Mesenchymal stem cell (in vitro differentiated cells and primary cell): Measurements from ENCODE around the gene POU6F1.

Source experiments
- DNase-seq: peaks from one replicate; pipeline ENCODE4 v3.0.0-alpha.2; 2013
- H2AFZ ChIP-seq: one replicate; pipeline ENCODE4 v1.6.1; 2013; ENCODE audit warnings: low read depth, mild to moderate bottlenecking, control low read depth, inconsistent platforms, low read length, moderate library complexity
- H2AK5ac ChIP-seq: 2 replicates; pipeline ENCODE4 v1.6.1; 2013; ENCODE audit warnings: low read length, moderate library complexity, mild to moderate bottlenecking, inconsistent platforms; ENCODE audit not compliant: severe bottlenecking
- H2BK120ac ChIP-seq: one replicate; pipeline ENCODE4 v1.6.1; 2013; ENCODE audit warnings: low read depth, mild to moderate bottlenecking, inconsistent platforms, low read length, moderate library complexity
- H2BK12ac ChIP-seq, 2 experiments: one replicate each; pipeline ENCODE4 v1.6.1; 2013; ENCODE audit warnings: inconsistent platforms in 2 of 2, low read length in 2 of 2, mild to moderate bottlenecking in 2 of 2, moderate library complexity in 2 of 2, control low read depth in 1 of 2
- H2BK15ac ChIP-seq: one replicate; pipeline ENCODE4 v1.6.1; 2013; ENCODE audit warnings: mild to moderate bottlenecking, low read depth, inconsistent platforms; ENCODE audit not compliant: poor library complexity, severe bottlenecking
- H2BK5ac ChIP-seq: 2 replicates; pipeline ENCODE4 v1.6.1; 2013; ENCODE audit warnings: low read depth, mild to moderate bottlenecking, low read length, control low read depth, inconsistent platforms; ENCODE audit not compliant: poor library complexity, severe bottlenecking
- H3K14ac ChIP-seq, 2 experiments: one replicate each; pipeline ENCODE4 v1.6.1; 2013; ENCODE audit warnings: inconsistent platforms in 2 of 2, low read length in 2 of 2, control low read depth in 1 of 2, mild to moderate bottlenecking in 1 of 2, moderate library complexity in 1 of 2
- H3K18ac ChIP-seq, 2 experiments: one replicate each; pipeline ENCODE4 v1.6.1; 2013; ENCODE audit warnings: inconsistent platforms in 2 of 2, low read length in 2 of 2, control low read depth in 1 of 2, low read depth in 1 of 2, mild to moderate bottlenecking in 1 of 2
- H3K23ac ChIP-seq, 2 experiments: one replicate each; pipeline ENCODE4 v1.6.1; 2013; ENCODE audit warnings: inconsistent platforms in 2 of 2, low read length in 2 of 2, mild to moderate bottlenecking in 2 of 2, moderate library complexity in 2 of 2, control low read depth in 1 of 2
- H3K27ac ChIP-seq: 2 replicates; pipeline ENCODE4 v1.5.1; 2013; ENCODE audit warnings: mild to moderate bottlenecking, moderate library complexity, low read length, control low read depth, inconsistent platforms; ENCODE audit not compliant: poor library complexity, severe bottlenecking
- H3K27me3 ChIP-seq, 2 experiments: 2 replicates each; pipeline versions ENCODE4 v1.6.1 to v1.7.0; 2013; ENCODE audit warnings: low read length in 2 of 2, mild to moderate bottlenecking in 2 of 2, moderate library complexity in 2 of 2, control low read depth in 1 of 2, inconsistent platforms in 1 of 2; ENCODE audit not compliant: control insufficient read depth in 1 of 2, insufficient read depth in 1 of 2
- H3K36me3 ChIP-seq, 2 experiments: 2 replicates each; pipeline versions ENCODE4 v1.6.1 to v1.7.0; 2013; ENCODE audit warnings: low read length in 2 of 2, control low read depth in 1 of 2, inconsistent platforms in 1 of 2, low read depth in 1 of 2, mild to moderate bottlenecking in 1 of 2; ENCODE audit not compliant: insufficient read depth in 2 of 2, control insufficient read depth in 1 of 2
- H3K4ac ChIP-seq, 2 experiments: one replicate each; pipeline ENCODE4 v1.6.1; 2013; ENCODE audit warnings: inconsistent platforms in 2 of 2, low read length in 2 of 2, mild to moderate bottlenecking in 2 of 2, moderate library complexity in 2 of 2, control low read depth in 1 of 2, low read depth in 1 of 2
- H3K4me1 ChIP-seq: 2 replicates; pipeline ENCODE4 v1.6.1; 2013; ENCODE audit warnings: low read depth, low read length, control low read depth; ENCODE audit not compliant: control insufficient read depth, insufficient read depth
- H3K4me2 ChIP-seq: 2 replicates; pipeline ENCODE4 v1.6.1; 2013; ENCODE audit warnings: low read length, mild to moderate bottlenecking, inconsistent platforms; ENCODE audit not compliant: poor library complexity, severe bottlenecking
- H3K4me3 ChIP-seq, 2 experiments: 2 replicates each; pipeline versions ENCODE4 v1.5.1 to v1.7.0; 2013; ENCODE audit warnings: low read length in 2 of 2, mild to moderate bottlenecking in 2 of 2, control low read depth in 1 of 2, low read depth in 1 of 2; ENCODE audit not compliant: insufficient read depth in 1 of 2
- H3K79me1 ChIP-seq: replicated peaks from 2 replicates; pipeline ENCODE4 v1.6.1; 2013; ENCODE audit warnings: mild to moderate bottlenecking, control low read depth, low read length, inconsistent platforms; ENCODE audit not compliant: poor library complexity, severe bottlenecking
- H3K9ac ChIP-seq: 2 replicates; pipeline ENCODE4 v1.7.0; 2013; ENCODE audit warnings: mild to moderate bottlenecking, low read length, moderate library complexity
- H3K9me3 ChIP-seq: 2 replicates; pipeline ENCODE4 v1.7.0; 2013; ENCODE audit warnings: mild to moderate bottlenecking, low read length; ENCODE audit not compliant: control insufficient read depth
- H4K8ac ChIP-seq: one replicate; pipeline ENCODE4 v1.6.1; 2013; ENCODE audit warnings: inconsistent platforms, mild to moderate bottlenecking, low read length, moderate library complexity
- H4K91ac ChIP-seq: one replicate; pipeline ENCODE4 v1.6.1; 2013; ENCODE audit warnings: mild to moderate bottlenecking, low read length, inconsistent platforms
- WGBS: methylation state at CpG from one replicate; pipeline ENCODE4 v1.1.7; 2013; ENCODE audit warnings: mixed read lengths; 5-methylcytosine and 5-hydroxymethylcytosine counted together

Gene POU6F1

GRCh38 chr12:51174501-51174900 lies 43.4 kb downstream of the POU6F1 start:
- no peak for DNase-seq
- no peak overlapping the region for H2BK15ac ChIP-seq
- H3K4me2 ChIP-seq = no peak overlapping the region
- no peak overlapping the region for H4K8ac ChIP-seq
- no peak overlapping the region for H3K23ac ChIP-seq
- H3K9ac ChIP-seq = no peak overlapping the region
- H2BK5ac ChIP-seq = no peak overlapping the region
- WGBS = 100% methylated on average over 1 of the region's 1 CpG
- H2BK12ac ChIP-seq = no peak overlapping the region
- no peaks in the 10 kb centered on the region for H3K79me1 ChIP-seq
- no peak overlapping the region for H3K27ac ChIP-seq
- H3K4ac ChIP-seq = no peak overlapping the region
- no peak overlapping the region for H3K18ac ChIP-seq
- no peaks in the 10 kb centered on the region for H3K27me3 ChIP-seq
- no peaks in the 10 kb centered on the region for H3K4me1 ChIP-seq
- no peak overlapping the region for H2AFZ ChIP-seq
- no peak overlapping the region for H4K91ac ChIP-seq
- H3K14ac ChIP-seq = no peak overlapping the region
- no peak overlapping the region for H3K4me3 ChIP-seq
- no peak overlapping the region for H2AK5ac ChIP-seq
- H3K9me3 ChIP-seq = no peaks in the 10 kb centered on the region
- no peaks in the 10 kb centered on the region for H3K36me3 ChIP-seq
- H2BK120ac ChIP-seq = no peak overlapping the region

GRCh38 chr12:51172515-51173431 lies 45.1 kb downstream of the POU6F1 start, which contains the start of gene TFCP2:
TSS of gene TFCP2 (minus strand) at chr12:51173135. CDS start at chr12:51172422, 713 bp downstream.
- under 1% methylated on average over 58 of the region's 58 CpGs for WGBS
- Histone ChIP-seq H2AFZ (peak within 1 kb of the TSS; percentile 96), H3K4me3 (peak within 1 kb of the TSS; percentile 63 to 98), H3K14ac (peak within 1 kb of the TSS in 1 of 2 experiments; percentile 79), H2BK15ac (peak within 1 kb of the TSS; percentile 73), H3K4ac (peak within 1 kb of the TSS; percentile 81 to 82), H3K27me3 (no peaks in the 10 kb centered on the region), H3K36me3 (no peaks in the 10 kb centered on the region), H4K91ac (peak within 1 kb of the TSS; percentile 98), H3K4me1 (no peaks in the 10 kb centered on the region), H3K18ac (peak within 1 kb of the TSS; percentile 92 to 94), H3K23ac (peak within 1 kb of the TSS in 1 of 2 experiments; percentile 37), H4K8ac (peak within 1 kb of the TSS; percentile 93), H3K9me3 (no peaks in the 10 kb centered on the region), H3K9ac (peak within 1 kb of the TSS; percentile 97), H2BK5ac (peak within 1 kb of the TSS; percentile 83), H2BK12ac (peak within 1 kb of the TSS; percentile 29 to 64), H3K79me1 (peaks cover 4% of the 10 kb centered on the region), H2BK120ac (peak within 1 kb of the TSS; percentile 99), H3K4me2 (peak within 1 kb of the TSS; percentile 72), H3K27ac (peak within 1 kb of the TSS; percentile 94), H2AK5ac (no peak within 1 kb of the TSS)
- peak; percentile 98 for DNase-seq

GRCh38 chr12:51171884-51172514 lies 45.9 kb downstream of the POU6F1 start:
- H3K9ac ChIP-seq = peak overlapping the region; percentile 97
- H2BK5ac ChIP-seq = no peak overlapping the region
- H3K27ac ChIP-seq = peak overlapping the region; percentile 94
- peak overlapping the region; percentile 49 for H3K4me2 ChIP-seq
- H3K4me1 ChIP-seq = no peaks in the 10 kb centered on the region
- H2BK12ac ChIP-seq = peak overlapping the region in 1 of 2 experiments; percentile 64
- peak; percentile 66 for DNase-seq
- H2AFZ ChIP-seq = peak overlapping the region; percentile 47
- no peak overlapping the region for H2AK5ac ChIP-seq
- H3K23ac ChIP-seq = no peak overlapping the region
- peak overlapping the region in 1 of 2 experiments; percentile 79 for H3K14ac ChIP-seq
- H4K91ac ChIP-seq = no peak overlapping the region
- H3K4me3 ChIP-seq = peak overlapping the region; percentile 63 to 98
- H3K18ac ChIP-seq = peak overlapping the region; percentile 92
- no peaks in the 10 kb centered on the region for H3K9me3 ChIP-seq
- H4K8ac ChIP-seq = peak overlapping the region; percentile 91
- H3K79me1 ChIP-seq = peaks cover 4% of the 10 kb centered on the region
- 3% methylated on average over 16 of the region's 16 CpGs for WGBS
- no peak overlapping the region for H2BK15ac ChIP-seq
- peak overlapping the region; percentile 99 for H2BK120ac ChIP-seq
- no peaks in the 10 kb centered on the region for H3K27me3 ChIP-seq
- H3K4ac ChIP-seq = peak overlapping the region; percentile 74 to 82
- no peaks in the 10 kb centered on the region for H3K36me3 ChIP-seq

- no peaks in the 10 kb centered on the region for H3K36me3 ChIP-seq
- H2BK15ac ChIP-seq = no peak overlapping the region
- no peak overlapping the region for H3K9ac ChIP-seq
- DNase-seq = no peak
- no peak overlapping the region for H3K4me2 ChIP-seq
- 65% methylated on average over 3 of the region's 3 CpGs for WGBS
- H3K14ac ChIP-seq = no peak overlapping the region
- no peak overlapping the region for H2BK120ac ChIP-seq
- H3K27ac ChIP-seq = no peak overlapping the region
- peaks cover 15% of the 10 kb centered on the region for H3K79me1 ChIP-seq
- no peaks in the 10 kb centered on the region for H3K4me1 ChIP-seq
- H2BK5ac ChIP-seq = no peak overlapping the region
- no peak overlapping the region for H2AK5ac ChIP-seq
- H4K91ac ChIP-seq = no peak overlapping the region
- H3K18ac ChIP-seq = no peak overlapping the region
- H4K8ac ChIP-seq = no peak overlapping the region
- H2BK12ac ChIP-seq = no peak overlapping the region
- no peaks in the 10 kb centered on the region for H3K27me3 ChIP-seq
- H3K9me3 ChIP-seq = no peaks in the 10 kb centered on the region
- H3K23ac ChIP-seq = no peak overlapping the region
- no peak overlapping the region for H2AFZ ChIP-seq
- no peak overlapping the region for H3K4ac ChIP-seq
- no peak overlapping the region for H3K4me3 ChIP-seq
Measured at GRCh38 chr12:51163795-51164194, 54.1 kb downstream of the POU6F1 start.
